Measurements from ENCODE around the gene ACSM6.

DNA sequence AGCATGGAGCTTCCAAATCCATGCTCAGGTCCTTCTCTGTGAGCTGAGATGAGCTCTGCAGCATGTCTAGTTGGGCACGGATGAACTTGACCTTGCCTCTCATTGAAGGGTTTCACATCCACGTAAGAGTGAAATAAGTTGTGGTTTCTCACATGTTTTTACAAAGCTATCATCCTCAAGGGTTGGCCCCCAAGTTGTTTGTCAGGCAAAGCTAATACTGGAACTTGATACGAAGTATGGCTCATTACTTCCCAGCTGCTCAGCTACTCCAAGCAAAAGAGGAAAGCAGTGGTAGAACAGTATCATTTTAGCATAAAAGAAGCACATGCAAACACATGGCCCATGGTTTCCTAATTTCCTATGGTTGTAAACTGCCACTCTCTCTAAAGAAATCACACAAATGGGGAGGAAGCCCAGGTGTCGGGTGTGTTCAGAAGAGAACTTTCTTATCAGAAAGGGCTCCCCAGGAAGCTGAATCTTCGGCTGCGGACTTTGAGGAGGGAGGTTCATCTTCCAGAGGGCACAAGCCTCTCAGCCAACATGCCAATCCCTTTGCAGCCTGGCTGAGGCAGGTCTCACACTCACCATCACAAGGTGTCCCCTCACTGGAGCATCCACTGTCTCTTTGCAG, 51.5 kb downstream of the ACSM6 start:
- TF ChIP-seq ZNF274 (IDR thresholded peaks at IDR 0.05; ENCODE audit: low read depth, low read length) (no peak), YY1 (IDR thresholded peaks at IDR 0.05; ENCODE audit: insufficient read depth, insufficient read length) (no peak)

All from NT2/D1 (cell line).